Activated CD8-positive, alpha-beta T cell treated with anti-CD3 and anti-CD28 coated beads, Interleukin-2, amount 10 ng/mL, durations not matched to agents 7 days and 5 days (primary cell): Measurements from ENCODE around the gene SNX33. TPM values are rescaled to one million over a fixed set of nuclear protein-coding genes. Genes with fewer than 3 reads are reported as not detected.
"Not testable (repeated sequence)": the region's sequence is repeated elsewhere in the genome, so short reads cannot be mapped to it uniquely, and the experiment has no call there.

Experiments
- ATAC-seq: fragments of 150-1000 bp; cut with Tn5 transposase; one replicate; pipeline ENCODE4 v1.10.0; 2021; ENCODE audit warnings: moderate library complexity
- CTCF ChIA-PET: fragments of 350-600 bp; sonication (Branson Sonifier 250); formaldehyde crosslinking; loops from one replicate; lab custom pipeline; 2021; ENCODE audit warnings: antibody characterized with exemption; lab: Charles Lee
- POLR2A ChIA-PET: fragments of 350-600 bp; sonication (Branson Sonifier 250); formaldehyde crosslinking; loops from one replicate; lab custom pipeline; 2021; ENCODE audit warnings: antibody characterized with exemption; lab: Charles Lee
- DNase-seq: peaks from one replicate; pipeline ENCODE4 v3.0.0-alpha.2; 2020
- H3K27ac Mint-ChIP-seq: one replicate; pipeline ENCODE4 v1.8.0; 2021; ENCODE audit warnings: mild to moderate bottlenecking, mixed read lengths
- H3K27me3 Mint-ChIP-seq: one replicate; pipeline ENCODE4 v1.8.0; 2021; ENCODE audit warnings: low read depth, mixed read lengths
- H3K36me3 Mint-ChIP-seq: one replicate; pipeline ENCODE4 v1.8.0; 2021; ENCODE audit warnings: low read depth, mixed read lengths
- H3K4me1 Mint-ChIP-seq: one replicate; pipeline ENCODE4 v1.8.0; 2021; ENCODE audit warnings: low read depth, mixed read lengths
- H3K4me3 Mint-ChIP-seq: one replicate; pipeline ENCODE4 v1.8.0; 2021; ENCODE audit warnings: mild to moderate bottlenecking, mixed read lengths
- H3K9me3 Mint-ChIP-seq: one replicate; pipeline ENCODE4 v1.8.0; 2022; ENCODE audit warnings: mixed read lengths; ENCODE audit not compliant: insufficient read depth
- total RNA-seq, 2 experiments: library from RNA; stranded (reverse); gene quantifications; one replicate each; pipeline ENCODE4 v1.2.3, GENCODE V29; 2021

Gene SNX33
- total RNA-seq, 2 experiments from 2014 or later = 0.55 to 0.70 TPM

DNA sequence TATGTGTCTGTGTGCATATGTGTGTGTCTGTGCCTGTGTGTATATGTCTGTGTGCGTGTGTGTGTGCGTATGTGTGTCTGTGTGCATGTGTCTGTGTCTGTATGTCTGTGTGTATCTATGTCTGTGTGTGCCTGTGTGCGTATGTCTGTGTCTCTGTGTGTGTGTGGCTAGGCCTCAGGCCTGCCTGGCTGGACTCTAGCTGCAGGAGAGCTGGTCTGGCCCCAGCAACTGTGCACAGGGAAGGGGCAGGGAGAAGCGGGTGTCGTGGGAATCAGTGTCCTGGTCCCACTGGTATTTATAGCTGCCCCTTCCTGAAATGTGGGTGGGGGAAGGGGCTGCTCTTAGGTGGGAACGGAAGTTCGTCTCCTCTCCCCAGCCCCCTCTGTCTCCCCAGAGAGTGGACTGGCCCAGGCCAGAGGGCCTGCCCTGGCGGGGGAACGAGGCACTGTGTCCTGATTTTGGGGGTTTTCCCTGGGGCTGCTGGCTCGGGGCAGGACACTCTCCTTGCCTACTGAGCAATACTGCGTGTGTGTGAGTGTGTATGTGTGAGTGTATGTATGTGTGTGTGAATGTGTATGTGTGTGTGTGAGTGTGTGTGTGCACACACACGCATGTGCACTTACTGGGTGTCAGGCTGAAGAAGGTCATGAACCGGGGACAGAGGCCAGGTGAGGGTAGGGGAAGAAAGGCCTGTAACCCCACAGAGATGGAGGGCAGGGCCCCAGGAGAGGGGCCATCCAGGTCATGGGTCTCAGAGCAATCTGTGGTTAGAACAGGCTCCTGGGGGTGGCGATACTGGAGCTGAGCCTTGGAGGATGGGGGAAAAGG lies 58.4 kb downstream of the SNX33 start:
- DNase-seq = no peak
- Mint-ChIP-seq H3K9me3 (no peaks in the 10 kb centered on the region), H3K4me1 (no peaks in the 10 kb centered on the region), H3K27ac (no peak overlapping the region), H3K36me3 (no peaks in the 10 kb centered on the region), H3K4me3 (no peak overlapping the region), H3K27me3 (no peaks in the 10 kb centered on the region)
- POLR2A ChIA-PET = no interaction called here
- CTCF ChIA-PET = no interaction called here
- ATAC-seq = no peak

DNA sequence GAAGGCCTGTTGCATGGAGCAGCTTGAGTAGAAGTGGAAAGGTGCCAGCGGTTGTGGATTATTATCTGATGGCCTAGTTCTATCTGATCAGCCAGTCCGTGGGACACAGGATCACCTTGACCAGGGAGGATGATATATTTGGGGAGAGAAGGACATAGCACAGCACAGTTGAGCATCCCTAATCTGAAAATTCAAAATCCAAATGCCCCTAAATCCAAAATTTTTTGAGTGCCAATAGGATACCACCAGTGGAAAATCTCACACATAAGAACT lies 58.9 kb downstream of the SNX33 start:
- DNase-seq = no peak
- no peak overlapping the region for H3K27ac Mint-ChIP-seq
- H3K36me3 Mint-ChIP-seq = no peaks in the 10 kb centered on the region
- H3K4me3 Mint-ChIP-seq = no peak overlapping the region
- ChIA-PET POLR2A (no interaction called here), CTCF (no interaction called here)
- no peaks in the 10 kb centered on the region for H3K9me3 Mint-ChIP-seq
- no peak for ATAC-seq
- H3K4me1 Mint-ChIP-seq = no peaks in the 10 kb centered on the region
- H3K27me3 Mint-ChIP-seq = peaks cover 2% of the 10 kb centered on the region

DNA sequence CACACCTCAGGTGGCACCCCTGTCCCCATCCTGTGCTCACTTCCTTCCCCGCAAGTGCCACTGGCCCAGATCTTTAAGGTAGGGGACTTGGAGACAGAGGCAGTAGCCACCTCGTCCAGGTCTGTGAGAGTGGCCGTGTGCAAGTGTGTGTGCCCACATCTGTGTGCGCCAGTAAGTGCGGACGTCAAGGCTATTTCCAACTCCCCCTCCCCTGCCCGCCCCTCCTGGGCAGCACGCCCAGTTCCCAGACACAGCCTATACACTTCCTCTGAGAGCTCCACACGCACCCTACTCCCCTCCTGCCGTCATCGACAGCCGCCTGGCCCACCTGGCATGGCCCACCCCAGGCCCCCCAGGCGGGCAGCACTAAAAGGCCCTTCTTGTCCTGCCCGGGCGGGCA lies 61.7 kb downstream of the SNX33 start:
- H3K9me3 Mint-ChIP-seq, H3K36me3 Mint-ChIP-seq, POLR2A ChIA-PET, DNase-seq, H3K4me1 Mint-ChIP-seq, H3K27ac Mint-ChIP-seq, CTCF ChIA-PET, H3K4me3 Mint-ChIP-seq, ATAC-seq: not testable (repeated sequence)
- H3K27me3 Mint-ChIP-seq = peaks cover 13% of the 10 kb centered on the region

DNA sequence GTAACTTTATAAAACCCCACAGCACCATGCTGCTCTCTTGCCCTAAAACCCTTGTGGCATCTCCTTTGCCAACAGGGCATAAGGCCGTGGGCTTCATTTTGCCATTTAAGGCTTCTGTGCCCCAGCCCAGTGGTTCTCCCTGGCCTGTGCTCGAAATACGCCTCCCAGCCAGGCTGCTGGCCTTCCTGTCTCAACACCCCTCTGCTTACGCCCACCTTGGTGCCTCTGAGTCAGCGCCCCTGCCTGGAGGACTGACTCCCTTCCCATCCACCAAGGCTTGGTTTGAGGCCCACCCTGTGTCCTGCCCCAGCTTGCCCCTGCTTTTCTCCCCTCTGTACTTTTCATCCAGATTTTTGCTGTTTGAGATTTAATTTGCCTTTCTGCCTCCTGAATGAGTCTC lies 63.2 kb downstream of the SNX33 start:
- CTCF ChIA-PET, H3K4me3 Mint-ChIP-seq, H3K36me3 Mint-ChIP-seq, H3K27ac Mint-ChIP-seq, ATAC-seq, POLR2A ChIA-PET, H3K4me1 Mint-ChIP-seq, DNase-seq, H3K9me3 Mint-ChIP-seq: not testable (repeated sequence)
- H3K27me3 Mint-ChIP-seq = peaks cover 13% of the 10 kb centered on the region

DNA sequence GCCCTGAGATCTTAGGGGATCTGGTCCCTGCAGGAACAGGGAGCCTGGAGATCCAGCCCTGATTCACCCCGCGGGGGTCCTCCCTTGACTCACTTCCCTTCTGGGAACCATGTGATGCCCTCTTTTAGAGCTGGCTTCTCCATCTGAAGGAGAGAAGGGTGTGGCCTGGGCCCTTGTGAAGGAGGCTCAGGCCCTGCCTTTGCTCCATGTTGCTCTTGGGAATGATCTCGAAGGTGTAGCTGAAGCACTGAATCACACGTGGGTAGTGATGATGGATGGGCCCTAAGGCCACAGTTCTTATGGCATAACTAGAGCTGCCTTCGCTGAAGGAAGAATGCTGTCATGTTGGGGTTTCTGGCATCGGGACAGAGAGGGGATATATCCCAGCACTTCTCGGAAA lies 63.8 kb downstream of the SNX33 start:
- H3K4me1 Mint-ChIP-seq, POLR2A ChIA-PET, H3K9me3 Mint-ChIP-seq, H3K36me3 Mint-ChIP-seq, ATAC-seq, CTCF ChIA-PET, DNase-seq, H3K27ac Mint-ChIP-seq, H3K4me3 Mint-ChIP-seq: not testable (repeated sequence)
- peaks cover 13% of the 10 kb centered on the region for H3K27me3 Mint-ChIP-seq

Other genes with a start within 250 kb of the SNX33 start
- gene SIN3A, start 196.2 kb upstream of the SNX33 start, total RNA-seq = 100 to 1,000 TPM in 1 of 2 experiments, 10 to 100 TPM in 1; 96.7 to 104 TPM
- gene PTPN9, start 68.6 kb upstream of the SNX33 start, total RNA-seq = 10 to 100 TPM; 46.3 to 48.7 TPM
- 10 to 100 TPM; 31.4 to 32.5 TPM for gene SNUPN, start 22.2 kb upstream of the SNX33 start, total RNA-seq
- 10 to 100 TPM; 97.9 to 99.1 TPM for gene IMP3, start 7.7 kb upstream of the SNX33 start, total RNA-seq
- gene CSPG4, start 64.9 kb downstream of the SNX33 start, total RNA-seq = not detected
- 10 to 100 TPM; 27.9 to 28.2 TPM for gene UBE2Q2, start 195.5 kb downstream of the SNX33 start, total RNA-seq